Measurements from ENCODE around the gene HSPG2.
"Not testable (repeated sequence)": the region's sequence is repeated elsewhere in the genome, so short reads cannot be mapped to it uniquely, and the experiment has no call there.

GRCh38 chr1:21983539-21983938 is 46.4 kb upstream of the HSPG2 start:
- not testable (repeated sequence) for TF ChIP-seq CTCF (IDR thresholded peaks at IDR 0.05; ENCODE audit: insufficient read depth, low read length, poor library complexity, severe bottlenecking); EZH2phosphoT487 (conservative IDR thresholded peaks at IDR 0.05; ENCODE audit: low read length)

Data from SU-DHL-6 (cell line).